HEK293 (cell line): ENCODE results near the gene CYP1B1.

Experiments used
- CTCF ChIA-PET: fragments of 350-600 bp; formaldehyde crosslinking; extraction: SDS; loops from one replicate; lab custom pipeline; 2021; ENCODE audit warnings: antibody characterized with exemption; lab: Yijun Ruan, JAX
- POLR2A ChIA-PET: fragments of 300-600 bp; formaldehyde crosslinking; extraction: SDS; loops from one replicate; lab custom pipeline; 2020; ENCODE audit warnings: antibody characterized with exemption, inconsistent platforms; lab: Yijun Ruan, JAX
- H3K27ac ChIP-seq: fragments of 200-500 bp; sonication (Bioruptor generic); 2 replicates; pipeline ENCODE4 v1.5.1; 2014; ENCODE audit warnings: low read depth, low read length, control low read depth, inconsistent platforms; ENCODE audit errors: extremely low read depth
- H3K36me3 ChIP-seq, 2 experiments: fragments of 200-500 bp in 1 of 2; sonication (Bioruptor generic) in 1 of 2; 1 replicate in 1 of 2; 2 replicates in 1 of 2; pipeline ENCODE4 v1.5.1; 2014 to 2017; ENCODE audit warnings: inconsistent platforms in 2 of 2, low read length in 2 of 2; ENCODE audit not compliant: control insufficient read depth in 2 of 2, insufficient read depth in 1 of 2
- H3K4me1 ChIP-seq: fragments of 200-500 bp; sonication (Bioruptor generic); 2 replicates; pipeline ENCODE4 v1.5.1; 2014; ENCODE audit warnings: mild to moderate bottlenecking, low read length, inconsistent platforms; ENCODE audit not compliant: control insufficient read depth, insufficient read depth
- H3K4me3 ChIP-seq: 2 replicates; pipeline ENCODE4 v1.5.1; 2011; ENCODE audit warnings: low read depth, mild to moderate bottlenecking, control low read depth, low read length, moderate library complexity
- H3K9me3 ChIP-seq: fragments of 200-500 bp; sonication (Bioruptor generic); 2 replicates; pipeline ENCODE4 v1.5.1; 2014; ENCODE audit warnings: low read depth, low read length, inconsistent platforms; ENCODE audit not compliant: control insufficient read depth, insufficient read depth
- FEZF1 ChIP-seq: fragments of 450-650 bp; formaldehyde crosslinking; IDR thresholded peaks from 2 replicates; pipeline ENCODE4 v1.5.1; 2016; ENCODE audit warnings: missing biosample characterization, missing genetic modification characterization
- SP2 ChIP-seq: fragments of 450-650 bp; formaldehyde crosslinking; IDR thresholded peaks from 2 replicates; pipeline ENCODE4 v1.5.1; 2016; ENCODE audit warnings: missing biosample characterization, missing genetic modification characterization
- ZFP69B ChIP-seq: fragments of 450-650 bp; formaldehyde crosslinking; IDR thresholded peaks from 2 replicates; pipeline ENCODE4 v1.5.1; 2016; ENCODE audit warnings: missing biosample characterization, missing genetic modification characterization
- ZNF10 ChIP-seq: fragments of 450-650 bp; formaldehyde crosslinking; IDR thresholded peaks from 2 replicates; pipeline ENCODE4 v1.5.1; 2017; ENCODE audit warnings: missing biosample characterization, missing genetic modification characterization
- ZNF140 ChIP-seq: fragments of 450-650 bp; formaldehyde crosslinking; IDR thresholded peaks from 2 replicates; pipeline ENCODE4 v1.5.1; 2016; ENCODE audit warnings: missing biosample characterization, missing genetic modification characterization
- ZNF169 ChIP-seq: fragments of 450-650 bp; formaldehyde crosslinking; IDR thresholded peaks from 2 replicates; pipeline ENCODE4 v1.5.1; 2016; ENCODE audit warnings: missing biosample characterization, missing genetic modification characterization
- ZNF266 ChIP-seq: fragments of 450-650 bp; formaldehyde crosslinking; IDR thresholded peaks from 2 replicates; pipeline ENCODE4 v1.5.1; 2016; ENCODE audit warnings: missing biosample characterization, missing genetic modification characterization, low read depth
- ZNF341 ChIP-seq: fragments of 450-650 bp; formaldehyde crosslinking; IDR thresholded peaks from 2 replicates; pipeline ENCODE4; 2016; ENCODE audit warnings: low read depth, missing biosample characterization, missing genetic modification characterization
- ZNF362 ChIP-seq: fragments of 450-650 bp; formaldehyde crosslinking; IDR thresholded peaks from 2 replicates; pipeline ENCODE4 v1.5.1; 2016; ENCODE audit warnings: missing biosample characterization, missing genetic modification characterization
- ZNF366 ChIP-seq: fragments of 450-650 bp; formaldehyde crosslinking; conservative IDR thresholded peaks from 2 replicates; pipeline ENCODE4 v1.5.1; 2016; ENCODE audit warnings: missing biosample characterization, missing genetic modification characterization
- ZNF423 ChIP-seq: fragments of 450-650 bp; formaldehyde crosslinking; IDR thresholded peaks from 2 replicates; pipeline ENCODE4 v1.5.1; 2016; ENCODE audit warnings: missing biosample characterization, missing genetic modification characterization
- ZNF449 ChIP-seq: fragments of 450-650 bp; formaldehyde crosslinking; IDR thresholded peaks from 2 replicates; pipeline ENCODE4 v1.5.1; 2017; ENCODE audit warnings: missing biosample characterization, mild to moderate bottlenecking, missing genetic modification characterization, moderate library complexity
- ZNF677 ChIP-seq: fragments of 450-650 bp; IDR thresholded peaks from 2 replicates; pipeline ENCODE4 v1.5.0; 2018; ENCODE audit warnings: missing biosample characterization, mild to moderate bottlenecking, missing genetic modification characterization, moderate library complexity
- ZNF704 ChIP-seq: fragments of 450-650 bp; formaldehyde crosslinking; IDR thresholded peaks from 2 replicates; pipeline ENCODE4 v1.5.1; 2016; ENCODE audit warnings: missing biosample characterization, missing genetic modification characterization
- ZNF843 ChIP-seq: fragments of 450-650 bp; formaldehyde crosslinking; IDR thresholded peaks from 2 replicates; pipeline ENCODE4 v1.5.1; 2016; ENCODE audit warnings: missing biosample characterization, missing genetic modification characterization
- ZSCAN16 ChIP-seq: fragments of 450-650 bp; formaldehyde crosslinking; IDR thresholded peaks from 2 replicates; pipeline ENCODE4 v1.5.1; 2016; ENCODE audit warnings: missing biosample characterization, missing genetic modification characterization
- TF ChIP-seq, protein P1 (sequence below): fragments of 450-650 bp; formaldehyde crosslinking; IDR thresholded peaks from 2 replicates; pipeline ENCODE4 v1.5.1; 2016; ENCODE audit warnings: missing biosample characterization, missing genetic modification characterization, low read depth

CYP1B1 gene

DNA sequence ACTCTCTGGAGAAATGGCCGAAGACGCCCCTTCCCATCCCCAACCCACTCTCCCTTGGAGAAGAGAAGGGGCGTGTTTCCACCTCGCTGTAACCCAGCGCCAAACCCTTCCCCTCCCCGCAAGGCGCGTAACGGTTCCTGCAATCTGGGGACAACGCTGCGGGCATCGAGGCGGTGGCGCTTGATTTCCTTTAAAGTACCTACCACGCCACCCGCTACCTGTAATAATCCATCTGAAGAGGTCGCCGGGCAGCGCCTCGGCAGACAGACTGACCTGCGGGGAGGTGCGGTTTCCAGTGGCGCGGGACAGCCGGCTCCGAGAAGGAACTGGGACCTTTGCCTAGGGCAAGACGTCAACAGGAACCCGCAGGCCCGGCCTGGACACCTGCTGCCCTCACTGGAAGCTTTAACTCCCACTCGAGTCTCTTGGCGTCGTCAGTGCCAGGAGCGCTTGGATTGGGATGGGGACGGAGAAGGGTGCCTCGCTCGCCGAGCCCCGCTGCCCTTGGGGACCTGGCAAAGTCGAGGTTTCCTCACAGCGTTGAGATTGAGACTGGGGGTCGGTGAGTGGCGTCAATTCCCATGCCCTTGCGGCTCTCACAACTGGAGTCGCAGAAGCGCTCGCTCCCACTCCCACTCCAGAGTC is at the start of gene CYP1B1:
TSS of gene CYP1B1 (minus strand) at position 645 of the 645 bp plus-strand sequence. CDS start 763 bp downstream, outside the sequence.
- Histone ChIP-seq H3K9me3 (no peaks in the 10 kb centered on the region), H3K4me3 (peak within 1 kb of the TSS; percentile 50), H3K27ac (peak within 1 kb of the TSS; percentile 99), H3K4me1 (peaks cover 4% of the 10 kb centered on the region), H3K36me3 (no peaks in the 10 kb centered on the region)
- ChIA-PET POLR2A (interaction anchor here (1.0 to 2.4 kb wide), 7 partner anchors 8 to 526 kb away, joined by 3 to 18 read pairs (median 7); partner anchors contain the start of genes HNRNPLL and RMDN2), CTCF (interaction anchor here (0.5 to 2.0 kb wide), 15 partner anchors 8 to 697 kb away, joined by 3 to 8 read pairs (median 4); no protein-coding TSS in a partner anchor)
- TF ChIP-seq ZNF266: no peak
- no peak for TF ChIP-seq ZNF341 (tag by site-specific recombination)
- TF ChIP-seq ZNF169: no peak
- no peak for TF ChIP-seq ZNF10 (tag by site-specific recombination)
- TF ChIP-seq ZNF704 (tag by site-specific recombination): no peak
- no peak for TF ChIP-seq ZSCAN16

- CTCF ChIA-PET: interaction anchor here (0.6 to 0.8 kb wide), 2 partner anchors 9 to 29 kb away, joined by 3 to 5 read pairs; no protein-coding TSS in a partner anchor
- Histone ChIP-seq H3K36me3 (no peaks in the 10 kb centered on the region), H3K4me1 (no peaks in the 10 kb centered on the region), H3K27ac (no peak overlapping the region), H3K4me3 (no peak overlapping the region), H3K9me3 (no peaks in the 10 kb centered on the region; the same call in 1 of the 2 replicates)
- POLR2A ChIA-PET: no interaction called here
- TF ChIP-seq ZNF677 (tag by site-specific recombination) (no peak), ZNF362 (tag by site-specific recombination) (no peak), FEZF1 (tag by site-specific recombination) (0 out of 2 replicates have a peak, but pooled peaks have one; percentile 21), ZNF843 (tag by site-specific recombination) (peak; percentile 20; the same call in 1 of the 2 replicates), ZNF423 (tag by site-specific recombination) (peak; percentile 67; the same call in 1 of the 2 replicates)
- TF ChIP-seq, protein P1, sequence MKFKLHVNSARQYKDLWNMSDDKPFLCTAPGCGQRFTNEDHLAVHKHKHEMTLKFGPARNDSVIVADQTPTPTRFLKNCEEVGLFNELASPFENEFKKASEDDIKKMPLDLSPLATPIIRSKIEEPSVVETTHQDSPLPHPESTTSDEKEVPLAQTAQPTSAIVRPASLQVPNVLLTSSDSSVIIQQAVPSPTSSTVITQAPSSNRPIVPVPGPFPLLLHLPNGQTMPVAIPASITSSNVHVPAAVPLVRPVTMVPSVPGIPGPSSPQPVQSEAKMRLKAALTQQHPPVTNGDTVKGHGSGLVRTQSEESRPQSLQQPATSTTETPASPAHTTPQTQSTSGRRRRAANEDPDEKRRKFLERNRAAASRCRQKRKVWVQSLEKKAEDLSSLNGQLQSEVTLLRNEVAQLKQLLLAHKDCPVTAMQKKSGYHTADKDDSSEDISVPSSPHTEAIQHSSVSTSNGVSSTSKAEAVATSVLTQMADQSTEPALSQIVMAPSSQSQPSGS: no peak
These were observed 49.1 kb upstream of the CYP1B1 start for GRCh38 chr2:38125007-38125406.

- POLR2A ChIA-PET: no interaction called here
- H3K27ac ChIP-seq: no peak overlapping the region
- no peak overlapping the region for H3K4me3 ChIP-seq
- no peaks in the 10 kb centered on the region for H3K4me1 ChIP-seq
- no peak for TF ChIP-seq ZFP69B (tag by site-specific recombination)
- no peak for TF ChIP-seq ZNF140 (tag by site-specific recombination)
- TF ChIP-seq ZNF449: no peak
- TF ChIP-seq ZNF366 (tag by site-specific recombination): no peak
- TF ChIP-seq SP2 (tag by site-specific recombination): no peak
- no peaks in the 10 kb centered on the region; the same call in 1 of the 2 replicates for H3K9me3 ChIP-seq
- CTCF ChIA-PET: interaction anchor here (0.6 to 1.6 kb wide), 2 partner anchors 8 to 131 kb away, joined by 3 to 5 read pairs; no protein-coding TSS in a partner anchor
- H3K36me3 ChIP-seq: no peaks in the 10 kb centered on the region
These were observed 48.0 kb upstream of the CYP1B1 start for GRCh38 chr2:38123911-38124310.
